ENCODE measurements around the gene VEGFC.

Gene VEGFC

DNA sequence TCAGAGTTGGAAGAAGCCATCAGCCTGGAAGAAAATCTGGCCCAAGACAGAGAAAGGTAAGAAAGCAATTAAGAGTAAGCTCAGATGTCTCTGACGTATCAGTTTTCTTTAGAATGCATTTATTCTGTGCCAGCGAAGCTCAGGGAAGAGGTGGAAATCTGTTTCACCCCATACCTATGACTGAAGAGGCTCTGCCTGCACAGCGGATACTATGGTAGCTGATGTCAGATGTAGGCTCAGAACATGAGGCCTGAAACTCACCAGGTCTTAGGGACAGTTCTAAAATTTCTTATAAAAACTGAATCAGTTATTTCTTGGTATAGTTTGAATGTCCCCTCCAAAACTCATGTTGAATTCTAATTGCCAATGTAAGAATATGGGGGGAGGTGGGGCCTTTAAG is 30.9 kb downstream of the VEGFC start:
- DNase-seq (ENCODE audit: low spot score): no peak

DNA sequence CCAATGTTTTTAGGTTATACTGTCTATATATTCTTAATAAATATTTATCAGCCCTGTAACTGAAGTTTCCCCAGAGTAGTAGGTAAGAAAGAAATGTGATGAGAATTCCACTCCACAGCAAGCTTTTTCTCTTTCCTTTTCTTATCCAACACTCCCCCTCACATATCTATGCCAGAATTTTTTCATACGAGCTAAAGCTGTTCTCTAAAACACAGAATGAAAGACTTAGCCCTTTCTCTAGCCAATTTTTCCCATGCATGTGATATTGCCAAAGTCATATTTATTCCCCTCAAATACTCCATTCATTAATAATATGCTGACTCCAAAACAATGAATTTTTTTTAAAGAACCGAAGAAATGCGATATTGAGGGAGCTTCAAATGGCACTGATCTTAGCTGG is 32.3 kb downstream of the VEGFC start:
- no peak for DNase-seq (ENCODE audit: low spot score)

DNA sequence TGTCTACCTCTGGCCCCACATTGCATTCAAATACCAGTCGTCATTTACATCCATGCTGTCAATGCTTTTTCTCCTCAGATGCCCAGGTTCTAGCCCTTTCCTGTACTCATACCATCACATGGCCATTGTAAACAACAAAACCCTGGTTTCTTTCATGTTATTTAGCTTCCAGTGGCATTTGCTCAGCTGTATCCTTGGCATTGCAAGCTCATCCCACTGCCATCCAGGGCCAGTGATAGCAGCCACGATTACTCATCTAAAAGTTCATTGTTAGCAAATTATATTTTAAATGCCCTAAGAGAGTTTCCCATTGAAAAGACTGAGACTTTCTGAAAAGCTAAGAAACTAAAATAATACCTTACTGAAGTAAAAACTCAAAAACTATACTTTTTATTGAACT is 34.0 kb downstream of the VEGFC start:
- DNase-seq (ENCODE audit: low spot score): no peak

DNA sequence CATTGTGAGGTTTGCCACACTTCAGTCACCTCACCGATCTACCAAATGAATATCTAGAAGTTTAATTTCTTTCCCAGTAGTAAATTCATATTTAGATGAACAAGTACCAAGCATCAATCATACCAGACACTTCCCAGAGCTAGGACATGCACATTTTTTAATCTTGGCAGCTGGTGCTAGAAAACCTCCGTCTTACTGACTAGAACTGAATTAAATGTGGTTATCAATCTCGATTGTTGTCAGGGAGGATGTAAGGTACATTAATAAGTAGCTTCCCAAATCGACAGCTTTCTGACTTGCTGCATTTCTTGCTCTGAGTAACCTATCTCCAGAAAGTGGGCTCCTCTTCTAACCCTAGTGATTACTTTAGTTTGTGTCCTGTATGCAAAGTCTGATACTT is 34.4 kb downstream of the VEGFC start:
- DNase-seq (ENCODE audit: low spot score): no peak

DNA sequence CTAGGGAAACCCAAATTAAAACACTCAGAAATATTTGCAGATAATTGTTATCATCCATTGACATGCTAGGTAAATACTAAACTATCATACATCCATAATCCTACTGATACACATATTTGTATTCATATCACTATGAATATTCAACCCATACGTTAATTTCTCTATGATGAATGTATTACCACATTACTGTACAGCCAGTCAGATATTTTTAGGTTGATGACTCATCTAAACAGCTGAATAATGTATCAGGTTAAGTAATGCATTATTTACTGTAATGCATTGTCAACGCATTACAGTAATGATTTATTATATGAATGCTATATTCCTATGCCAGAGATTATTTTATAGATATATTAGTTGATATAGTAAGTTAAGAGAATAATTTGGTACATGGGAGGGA is 37.1 kb downstream of the VEGFC start:
- no peak for DNase-seq (ENCODE audit: low spot score)

DNA sequence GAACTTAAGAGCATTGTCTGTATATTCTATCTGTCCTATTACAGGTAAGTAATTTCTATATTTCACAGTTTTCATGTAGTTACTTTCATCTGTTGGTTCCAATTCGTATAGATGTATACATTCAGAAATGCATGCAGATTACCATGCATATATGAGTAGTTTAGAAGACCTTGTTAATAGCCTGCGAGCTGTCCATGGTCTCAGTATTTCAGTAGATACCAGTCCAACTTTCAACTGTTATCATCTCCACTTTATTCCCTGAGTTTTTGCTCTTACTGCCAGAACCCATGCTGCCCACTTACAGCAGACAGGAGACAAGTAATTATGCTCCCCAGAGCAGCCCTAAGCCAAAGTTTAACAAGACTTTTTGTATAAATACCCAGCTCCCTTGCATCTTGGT is 37.7 kb downstream of the VEGFC start:
- DNase-seq (ENCODE audit: low spot score): no peak

DNA sequence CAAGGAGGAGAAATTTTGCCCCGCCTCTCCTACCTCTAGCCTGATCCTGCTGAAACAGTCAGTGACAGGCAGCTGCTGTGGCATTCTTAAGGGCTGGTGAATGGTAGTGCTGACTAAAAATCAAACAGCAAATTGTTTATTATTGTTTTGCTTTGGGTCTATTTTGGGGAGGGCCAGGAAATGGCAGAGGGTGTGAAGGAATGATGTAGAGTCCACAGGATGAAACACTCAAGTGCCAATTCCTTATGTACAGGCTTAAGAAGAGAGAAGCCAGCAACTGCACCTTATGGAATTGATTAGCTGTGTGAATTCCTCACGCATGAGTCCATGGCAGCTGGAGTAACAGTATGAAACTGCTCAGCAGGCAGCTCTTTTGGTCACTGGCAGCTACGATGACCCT is 39.7 kb downstream of the VEGFC start:
- peak; percentile 37 for DNase-seq (ENCODE audit: low spot score)

DNA sequence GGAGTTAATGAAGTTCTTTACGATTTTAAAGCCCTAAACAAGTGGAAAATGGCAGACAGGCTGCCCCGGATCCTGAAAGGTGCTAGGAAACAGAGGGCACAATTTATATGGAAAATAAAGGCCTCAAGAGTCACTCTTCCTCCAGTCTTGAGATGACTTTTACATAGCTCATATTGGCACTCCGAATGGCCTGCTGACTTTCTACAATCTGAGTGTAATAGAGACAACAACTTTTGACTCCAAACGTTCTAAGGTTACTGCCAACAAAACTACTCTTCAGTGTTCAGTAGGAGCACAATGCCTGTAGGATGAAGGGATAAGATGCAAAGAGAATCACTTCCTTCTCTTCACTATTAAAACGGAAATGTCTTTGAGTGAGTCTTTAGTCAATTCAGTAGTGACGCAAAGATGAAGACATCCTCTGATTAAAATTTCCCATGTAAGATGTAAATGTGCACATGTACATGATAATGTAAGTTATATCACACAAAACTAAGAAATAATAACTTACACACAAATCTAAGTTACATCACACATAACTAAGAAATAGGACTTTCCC is 40.5 kb downstream of the VEGFC start:
- DNase-seq (ENCODE audit: low spot score): no peak

DNA sequence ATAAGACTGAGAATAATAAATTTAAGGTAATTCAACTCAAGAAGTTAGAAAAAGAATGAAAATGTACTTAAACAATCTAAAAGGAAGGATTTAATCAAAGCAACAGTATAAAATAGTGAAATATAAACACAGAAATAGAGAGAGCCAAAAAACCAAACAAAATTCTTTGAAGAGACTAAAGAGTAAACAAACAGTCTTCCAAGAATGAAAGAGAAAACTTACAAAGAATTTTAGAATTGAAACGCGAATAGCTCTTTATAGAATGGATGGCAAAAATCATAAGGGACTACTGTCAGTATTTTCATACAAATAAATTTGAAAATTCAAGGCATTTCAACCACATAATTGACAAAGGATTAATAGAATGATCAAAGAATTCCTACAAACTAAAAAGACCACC is 41.7 kb downstream of the VEGFC start:
- DNase-seq (ENCODE audit: low spot score): no peak

DNA sequence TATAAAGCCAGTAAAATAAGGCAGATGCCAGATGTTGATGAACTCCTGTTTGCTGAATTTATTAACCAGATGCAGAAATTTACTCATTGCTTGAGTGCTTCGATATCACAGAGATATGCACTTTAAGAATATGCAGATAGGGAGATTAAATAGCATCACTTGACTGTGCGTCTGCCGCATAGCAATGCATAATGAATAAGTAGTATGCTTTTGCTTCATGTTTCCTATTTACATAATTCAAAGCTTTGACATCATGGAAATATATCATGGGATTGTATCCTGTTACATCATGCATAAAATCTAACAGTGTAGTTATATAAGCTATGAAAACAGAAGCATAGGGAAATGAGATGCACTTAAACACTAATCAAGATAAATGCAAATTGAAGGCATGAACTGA is 45.9 kb downstream of the VEGFC start:
- no peak for DNase-seq (ENCODE audit: low spot score)

DNA sequence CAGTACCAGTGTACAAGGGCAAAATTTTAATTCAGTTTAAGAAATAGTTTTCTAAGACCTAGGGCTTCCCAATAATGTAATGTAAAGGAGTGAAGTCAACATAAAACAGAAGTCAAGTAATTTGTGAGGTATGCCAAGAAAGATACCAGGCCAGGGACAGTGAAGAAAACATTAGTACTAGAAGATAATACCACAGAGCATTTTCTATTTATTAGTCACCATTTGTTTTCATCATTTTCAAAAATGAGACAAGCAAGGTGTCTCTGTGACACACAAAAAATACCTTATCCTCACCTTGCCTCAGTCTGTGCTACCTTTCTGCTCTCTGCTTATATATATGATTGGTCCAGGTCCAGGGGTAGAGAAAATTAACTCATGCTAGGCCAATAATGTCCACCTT is 46.8 kb downstream of the VEGFC start:
- DNase-seq (ENCODE audit: low spot score): peak; percentile 27

DNA sequence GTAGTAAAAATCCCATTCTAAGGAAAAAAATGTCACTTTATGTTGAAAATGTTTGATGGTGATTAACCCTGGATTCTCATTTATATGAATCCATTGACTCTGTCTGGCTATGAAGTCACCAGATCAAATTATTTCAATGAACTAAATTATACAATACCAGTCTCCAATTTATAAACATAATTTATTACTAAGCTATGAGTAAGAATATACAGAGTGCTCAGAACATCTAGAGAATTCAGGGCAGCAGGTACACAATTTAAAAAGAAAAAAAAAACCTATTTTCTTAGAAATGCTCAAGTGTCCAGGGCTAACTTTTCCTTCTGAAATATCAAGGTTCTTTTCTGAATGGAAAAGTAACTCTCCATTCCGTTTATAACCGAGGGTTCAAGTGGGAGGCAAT is 48.6 kb downstream of the VEGFC start:
- DNase-seq (ENCODE audit: low spot score): no peak

DNA sequence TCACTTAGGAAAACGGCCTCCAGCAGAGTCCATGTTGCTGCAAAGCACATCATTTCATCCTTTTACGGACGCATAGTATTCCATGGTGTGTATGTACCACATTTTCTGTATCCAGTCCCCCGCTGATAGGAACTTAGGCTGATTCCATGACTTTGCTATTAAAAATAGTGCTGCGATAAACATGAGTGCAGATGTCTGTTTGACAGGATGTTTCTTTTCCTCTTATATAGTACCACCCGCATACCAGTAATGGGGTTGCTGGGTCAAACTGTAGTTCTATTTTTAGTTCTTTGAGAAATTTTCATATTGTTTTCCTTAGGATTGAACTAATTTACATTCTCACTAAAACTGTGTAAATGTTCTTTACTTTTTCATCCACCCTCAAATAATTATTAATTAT is 50.5 kb downstream of the VEGFC start:
- DNase-seq (ENCODE audit: low spot score): no peak

DNA sequence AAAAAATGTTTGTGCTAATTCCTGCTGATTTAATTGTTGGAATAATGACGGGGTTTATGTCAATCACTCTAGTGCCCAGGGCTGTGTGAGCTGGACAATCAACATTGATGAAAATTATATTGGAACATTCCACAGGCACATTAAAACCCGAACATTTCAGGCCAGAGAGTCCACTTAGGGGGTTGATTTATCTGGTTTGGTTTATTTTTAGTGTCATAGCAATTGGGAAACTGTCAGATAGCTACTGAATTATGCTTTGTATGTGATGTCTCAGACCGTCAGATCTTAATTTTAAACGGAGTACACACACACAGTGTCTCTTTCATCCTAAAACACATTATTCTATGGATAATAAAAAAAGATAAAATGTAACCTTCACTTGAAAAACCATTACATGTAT is 51.5 kb downstream of the VEGFC start:
- no peak for DNase-seq (ENCODE audit: low spot score)

DNA sequence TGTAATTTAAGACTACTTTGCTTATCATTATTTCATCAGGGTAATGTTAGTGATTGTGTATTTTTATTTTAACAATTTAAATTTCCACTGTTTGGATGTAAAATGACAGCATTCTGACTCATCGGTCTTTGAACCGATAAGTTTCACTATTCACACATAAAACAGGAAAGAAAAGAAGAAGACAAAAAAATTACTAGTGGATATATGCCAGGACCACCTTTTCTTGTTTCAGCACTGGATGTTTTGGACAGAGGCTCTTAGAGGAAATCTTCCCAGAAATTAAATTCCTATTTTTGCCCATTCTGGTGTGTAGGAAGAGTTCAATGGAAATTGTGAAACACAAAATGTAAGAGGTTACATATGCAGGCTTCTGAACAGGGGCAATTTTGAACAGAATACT is 57.4 kb downstream of the VEGFC start:
- DNase-seq (ENCODE audit: low spot score): peak; percentile 2

DNA sequence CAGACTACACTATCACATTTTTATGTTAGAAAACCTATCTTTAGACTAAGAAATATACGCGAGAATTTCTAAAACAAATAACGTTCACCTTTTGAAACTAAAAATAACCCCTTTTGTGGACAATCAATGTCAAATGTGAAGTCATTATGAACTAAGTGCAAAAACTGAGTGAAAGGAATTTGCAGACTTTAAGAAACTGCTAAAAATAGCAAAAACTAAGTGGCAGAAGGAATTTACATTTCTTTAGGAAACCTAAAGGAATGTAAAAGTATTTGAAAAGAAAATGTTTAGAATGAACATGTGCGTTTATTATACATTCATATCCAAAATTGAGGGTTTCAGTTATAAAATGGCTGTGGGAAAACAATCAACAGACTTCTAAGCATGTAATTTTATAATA is 58.3 kb downstream of the VEGFC start:
- no peak for DNase-seq (ENCODE audit: low spot score)

DNA sequence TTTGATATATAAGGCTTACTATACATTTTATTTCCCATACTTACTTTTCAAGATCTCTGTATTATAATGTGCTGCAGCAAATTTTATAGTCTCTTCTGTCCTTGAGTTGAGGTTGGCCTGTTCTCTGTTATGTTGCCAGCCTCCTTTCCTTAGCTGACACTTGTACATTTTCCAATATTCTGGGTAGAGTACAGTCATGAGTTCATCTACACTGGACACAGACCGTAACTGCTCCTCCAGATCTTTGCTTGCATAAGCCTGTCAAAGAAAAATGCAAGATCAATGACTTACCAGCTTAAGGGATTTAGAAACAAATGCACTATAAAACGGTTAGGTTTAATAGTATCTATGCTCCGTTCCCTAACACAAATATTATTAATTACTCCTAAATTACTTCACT is 63.2 kb downstream of the VEGFC start:
- no peak for DNase-seq (ENCODE audit: low spot score)

DNA sequence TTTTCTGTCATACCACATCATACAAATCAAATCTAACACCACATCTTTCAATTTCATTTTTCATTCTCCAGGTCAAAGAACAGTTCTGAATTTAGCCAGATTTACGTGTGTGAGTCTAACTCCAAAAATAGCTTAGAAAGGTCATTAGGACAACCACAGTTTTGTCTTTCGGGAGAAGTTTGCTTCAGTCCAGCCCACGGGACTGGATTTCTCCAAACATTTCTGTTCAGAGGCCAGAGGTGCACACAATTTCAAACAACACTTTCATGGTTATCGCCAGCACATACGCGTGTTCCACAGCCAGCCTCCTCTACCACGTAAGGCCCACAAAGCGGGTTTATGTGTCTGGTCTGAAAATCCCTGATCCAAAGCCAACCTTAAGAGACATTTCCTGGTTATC is 65.9 kb downstream of the VEGFC start:
- DNase-seq (ENCODE audit: low spot score): no peak

DNA sequence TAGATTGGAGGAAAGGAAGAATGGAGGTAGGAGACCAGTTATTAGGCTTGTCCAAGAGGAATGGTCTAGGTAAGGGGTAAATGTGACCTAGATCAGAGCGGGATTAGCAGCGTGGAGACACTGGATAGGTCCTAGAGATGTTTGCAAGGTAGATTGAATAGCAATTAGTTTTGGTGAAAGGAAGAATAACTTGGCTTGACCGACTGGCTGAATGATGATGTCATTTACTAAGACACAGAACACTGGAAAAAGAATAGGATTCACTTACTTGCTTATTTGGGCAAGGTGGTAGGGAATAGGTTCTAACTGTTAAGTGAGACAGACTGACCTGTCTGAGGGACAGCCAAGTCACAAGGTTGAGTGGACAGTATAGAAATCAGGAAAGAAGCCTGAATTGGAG is 71.3 kb downstream of the VEGFC start:
- DNase-seq (ENCODE audit: low spot score): no peak

DNA sequence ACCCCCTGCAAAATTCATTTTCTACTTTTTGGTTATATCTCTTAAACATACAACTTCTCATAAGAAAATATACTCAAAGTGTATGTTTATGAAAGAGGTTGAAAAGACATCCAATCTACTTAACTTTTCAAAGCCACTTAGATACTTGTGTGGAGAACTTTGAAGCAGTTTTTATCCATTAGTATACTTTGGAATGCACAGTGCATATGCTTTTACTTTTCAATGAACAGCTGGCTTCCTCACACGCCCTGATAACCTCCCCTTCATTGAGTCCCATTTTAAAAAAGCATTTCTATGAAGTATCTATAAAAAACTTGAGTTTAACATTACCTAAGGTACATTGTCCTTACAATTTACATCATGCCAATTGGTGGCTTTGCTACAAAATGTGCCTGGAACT is 73.8 kb downstream of the VEGFC start:
- DNase-seq (ENCODE audit: low spot score): no peak

DNA sequence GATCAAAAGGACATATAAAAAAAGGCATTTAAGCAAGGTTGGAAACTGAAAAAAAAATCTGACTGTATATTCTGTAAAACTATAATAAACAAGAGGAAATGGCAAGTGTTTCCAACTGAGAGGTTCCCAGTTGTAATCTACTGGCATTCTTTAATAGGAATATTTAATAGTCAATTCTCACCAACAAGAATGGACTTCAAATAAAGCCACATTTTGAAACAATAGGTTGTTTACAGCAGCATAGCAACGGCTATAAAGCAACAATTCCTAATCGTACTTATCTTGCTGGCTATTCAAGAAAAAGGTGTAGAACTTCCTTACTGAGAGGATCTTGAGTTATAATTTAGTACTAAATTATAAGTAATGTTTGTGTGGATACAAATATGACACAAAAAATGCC is 75.5 kb downstream of the VEGFC start:
- no peak for DNase-seq (ENCODE audit: low spot score)

DNA sequence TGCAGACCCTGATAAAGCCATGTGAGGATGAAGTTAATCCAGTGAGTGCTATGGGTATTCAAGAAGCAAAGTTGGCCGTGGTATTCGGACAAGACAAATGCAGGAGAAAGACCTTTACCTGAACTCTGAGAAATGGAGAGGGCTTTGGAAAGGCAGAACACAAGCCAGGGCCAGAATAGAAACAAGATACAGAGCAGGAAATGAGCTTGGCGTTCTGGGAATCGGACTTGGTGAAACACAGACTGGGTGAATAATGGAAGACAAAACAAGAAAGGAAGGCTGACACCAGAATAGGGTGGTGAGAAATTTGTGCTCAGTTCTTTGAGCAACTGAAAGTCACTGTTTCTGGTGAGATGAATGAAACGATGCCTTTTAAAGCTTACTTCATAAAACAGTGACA is 83.3 kb downstream of the VEGFC start:
- DNase-seq (ENCODE audit: low spot score): no peak

DNA sequence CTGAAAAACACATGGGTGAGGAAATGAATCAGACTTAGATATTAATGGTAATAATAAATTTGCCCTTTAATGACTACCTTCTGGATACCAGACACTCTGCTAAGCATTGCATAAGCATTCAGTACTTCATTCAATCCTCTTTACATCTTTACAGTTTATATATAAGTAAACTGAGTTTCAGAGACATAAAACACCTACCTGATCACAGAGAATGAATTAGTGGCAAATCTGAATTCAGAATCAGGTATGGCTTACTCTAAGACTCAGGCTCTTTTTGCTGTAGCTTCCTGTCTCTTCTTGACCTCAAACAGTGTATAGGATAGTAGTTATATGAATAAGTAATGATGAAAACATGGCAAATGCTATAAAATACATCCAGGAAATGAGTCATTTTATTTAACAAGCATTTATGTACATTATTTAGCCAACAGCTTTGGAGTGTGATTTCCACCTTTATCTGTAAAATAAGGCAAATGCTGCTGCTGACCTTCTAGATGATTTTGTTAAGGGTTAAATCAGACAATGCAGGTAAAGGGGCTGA is 83.9 kb downstream of the VEGFC start:
- DNase-seq (ENCODE audit: low spot score): no peak

DNA sequence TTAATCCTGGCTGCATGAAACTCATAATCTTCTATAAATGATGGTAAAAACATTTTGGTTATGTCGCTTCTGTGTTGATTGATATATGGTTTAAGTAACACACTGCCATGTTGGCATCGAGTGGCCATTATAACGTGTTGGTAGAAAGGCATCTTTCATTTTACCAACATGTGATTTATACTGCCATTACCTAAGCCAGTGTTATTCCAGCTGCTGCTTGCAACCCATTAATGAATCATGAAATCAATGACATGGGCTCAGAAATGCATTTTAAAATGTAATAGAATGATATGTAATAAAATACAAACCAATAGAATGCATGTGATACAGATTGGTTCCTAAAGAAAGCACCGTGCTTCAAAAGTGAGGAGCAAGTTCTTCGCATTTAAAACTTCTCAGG is 102.0 kb downstream of the VEGFC start:
- DNase-seq (ENCODE audit: low spot score): no peak

DNA sequence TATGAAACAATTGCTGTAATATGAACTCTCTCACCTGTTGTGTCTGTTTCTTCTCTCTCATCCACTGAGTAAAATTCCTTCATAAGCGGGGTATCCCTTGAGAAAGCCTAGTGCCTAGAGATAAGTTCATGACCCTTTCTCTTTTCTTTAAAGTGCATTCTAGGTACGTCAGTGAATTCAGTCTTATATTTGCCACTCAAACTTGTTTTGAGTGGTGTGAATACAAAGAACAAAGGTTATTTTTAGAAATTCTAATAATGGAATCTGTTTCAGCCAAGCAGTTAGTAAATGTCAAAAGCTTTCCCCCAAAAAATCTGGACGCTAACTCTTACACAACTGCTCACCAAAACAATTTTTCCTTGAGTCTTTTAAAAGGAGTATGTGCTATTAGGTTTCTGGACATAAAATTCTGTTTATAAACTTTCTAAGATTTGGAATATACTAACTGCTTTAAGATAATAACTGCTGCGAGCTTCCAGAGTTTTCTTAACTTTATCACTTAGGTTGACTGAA is 112.0 kb downstream of the VEGFC start:
- no peak for DNase-seq (ENCODE audit: low spot score)

Data from kidney tubule cell (primary cell).